Caco-2 (cell line): ENCODE data around the gene AGRN. TPM values are rescaled to one million over a fixed set of nuclear protein-coding genes. Genes with fewer than 3 reads are reported as not detected.

ENCODE experiments used
- BruUV-seq: library from RNA; stranded (reverse); fragments of 400-500 nt; replicated peaks from 2 replicates; lab custom pipeline; 2021; lab: Mats Ljungman, UMichigan
- CTCF ChIA-PET: fragments of 300-600 bp; sonication (Branson Sonifier 250); formaldehyde crosslinking; loops from one replicate; lab custom pipeline; 2022; ENCODE audit warnings: antibody characterized with exemption; lab: Charles Lee
- POLR2A ChIA-PET: fragments of 300-600 bp; sonication (Branson Sonifier 250); formaldehyde crosslinking; loops from one replicate; lab custom pipeline; 2022; ENCODE audit warnings: antibody characterized with exemption; lab: Charles Lee
- DNase-seq, 2 experiments: peaks; one replicate each; pipeline versions ENCODE4 v3.0.0 to v3.0.0-alpha.2; 2020 to 2022
- H3K27me3 ChIP-seq: replicated peaks from 2 replicates; pipeline ENCODE4 v1.6.0; 2011; ENCODE audit warnings: low read length; ENCODE audit not compliant: control insufficient read depth, insufficient read depth
- H3K36me3 ChIP-seq: 2 replicates; pipeline ENCODE4 v1.5.1; 2011; ENCODE audit warnings: low read length; ENCODE audit not compliant: control insufficient read depth, insufficient read depth
- H3K4me1 ChIP-seq: fragments of 250-450 bp; sonication (Bioruptor Pico); 2 replicates; pipeline ENCODE4 v1.5.1; 2020; ENCODE audit warnings: mild to moderate bottlenecking
- H3K4me3 ChIP-seq: 2 replicates; pipeline ENCODE4 v1.5.1; 2011; ENCODE audit warnings: low read depth, mild to moderate bottlenecking, control low read depth, low read length
- H3K9me3 ChIP-seq: fragments of 250-450 bp; sonication (Bioruptor Pico); 2 replicates; pipeline ENCODE4 v1.5.1; 2020; ENCODE audit warnings: mild to moderate bottlenecking, moderate library complexity
- H3K27ac Mint-ChIP-seq: one replicate; pipeline ENCODE4 v1.8.0; 2022; ENCODE audit warnings: mixed read lengths; ENCODE audit not compliant: unreplicated experiment
- H3K27me3 Mint-ChIP-seq: one replicate; pipeline ENCODE4 v1.8.0; 2022; ENCODE audit warnings: mixed read lengths; ENCODE audit not compliant: insufficient read depth, unreplicated experiment
- H3K36me3 Mint-ChIP-seq: one replicate; pipeline ENCODE4 v1.8.0; 2022; ENCODE audit warnings: mild to moderate bottlenecking, mixed read lengths; ENCODE audit not compliant: insufficient read depth, unreplicated experiment
- H3K4me1 Mint-ChIP-seq: one replicate; pipeline ENCODE4 v1.8.0; 2022; ENCODE audit warnings: low read depth, mixed read lengths; ENCODE audit not compliant: unreplicated experiment
- H3K4me3 Mint-ChIP-seq: one replicate; pipeline ENCODE4 v1.8.0; 2022; ENCODE audit warnings: mild to moderate bottlenecking, moderate library complexity, mixed read lengths; ENCODE audit not compliant: unreplicated experiment
- H3K9me3 Mint-ChIP-seq: one replicate; pipeline ENCODE4 v1.8.0; 2022; ENCODE audit warnings: mixed read lengths; ENCODE audit not compliant: unreplicated experiment
- intact Hi-C: fragments of 100-400 bp; cut with micrococcal nuclease; formaldehyde crosslinking; loops from one replicate; pipeline ENCODE4 v1.10.0; 2022; ENCODE audit not compliant: unreplicated experiment
- total RNA-seq: library from RNA; stranded (reverse); gene quantifications from 2 replicates; pipeline ENCODE4 v1.2.3, GENCODE V29; 2022
- TF ChIP-seq, protein P1 (sequence below), 2 experiments: fragments of 200-600 bp in 1 of 2; IDR thresholded peaks; 1 replicate in 1 of 2; 2 replicates in 1 of 2; pipeline versions ENCODE4 v1.5.1 to v1.8.0; 2011 to 2022; ENCODE audit warnings: antibody characterized with exemption in 1 of 2, control low read depth in 1 of 2, inconsistent platforms in 1 of 2, low read depth in 1 of 2, low read length in 1 of 2, mild to moderate bottlenecking in 1 of 2, moderate library complexity in 1 of 2; ENCODE audit not compliant: insufficient read depth in 1 of 2, severe bottlenecking in 1 of 2, unreplicated experiment in 1 of 2

Gene AGRN
- total RNA-seq, 1 experiment from 2014 or later, result 176 TPM

DNA sequence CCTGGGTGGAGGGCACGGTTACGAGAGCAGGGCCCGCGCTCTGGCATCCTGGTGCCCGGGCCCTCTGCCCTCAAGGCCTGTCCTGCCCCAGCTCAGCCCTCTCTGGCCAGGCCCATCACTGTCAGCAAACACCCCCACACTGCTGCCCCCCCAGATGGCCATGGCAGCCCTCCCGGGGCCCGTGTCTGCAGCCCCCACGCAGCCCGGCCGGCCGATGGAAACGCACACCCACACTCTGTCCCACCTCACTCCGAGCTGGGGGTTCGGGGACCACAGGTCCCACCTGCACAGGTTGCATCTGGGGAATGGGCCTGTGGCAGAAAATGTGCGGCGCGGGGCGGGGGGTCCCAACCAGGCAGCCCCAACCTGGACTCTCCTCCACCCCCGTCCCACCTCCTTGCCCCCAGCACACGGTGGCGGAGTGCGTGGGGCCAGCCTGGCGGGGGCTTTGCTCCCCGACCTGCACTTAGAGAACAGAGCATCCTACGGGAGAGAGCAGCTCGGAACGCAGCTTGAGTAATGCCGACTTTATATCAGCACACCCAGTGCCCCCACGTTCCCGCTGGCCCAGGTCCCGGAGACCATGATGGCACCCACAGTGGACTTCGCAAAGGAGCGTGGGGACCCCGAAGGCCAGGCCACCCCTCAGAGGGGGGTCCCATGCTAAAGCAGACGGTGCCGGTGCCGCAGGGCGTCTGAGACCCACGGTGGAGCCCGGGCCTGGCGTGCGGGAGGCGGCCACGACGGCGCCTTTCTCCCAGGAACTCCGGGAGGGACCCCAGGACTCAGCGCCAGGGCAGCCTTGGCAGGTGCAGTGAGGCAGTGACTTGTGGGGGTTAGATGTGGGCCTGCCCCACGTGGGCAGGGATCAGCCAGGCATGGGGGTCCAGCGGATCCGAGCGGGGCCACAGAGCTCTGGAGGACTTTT lies 61.7 kb downstream of the AGRN start:
- TF ChIP-seq, protein P1, sequence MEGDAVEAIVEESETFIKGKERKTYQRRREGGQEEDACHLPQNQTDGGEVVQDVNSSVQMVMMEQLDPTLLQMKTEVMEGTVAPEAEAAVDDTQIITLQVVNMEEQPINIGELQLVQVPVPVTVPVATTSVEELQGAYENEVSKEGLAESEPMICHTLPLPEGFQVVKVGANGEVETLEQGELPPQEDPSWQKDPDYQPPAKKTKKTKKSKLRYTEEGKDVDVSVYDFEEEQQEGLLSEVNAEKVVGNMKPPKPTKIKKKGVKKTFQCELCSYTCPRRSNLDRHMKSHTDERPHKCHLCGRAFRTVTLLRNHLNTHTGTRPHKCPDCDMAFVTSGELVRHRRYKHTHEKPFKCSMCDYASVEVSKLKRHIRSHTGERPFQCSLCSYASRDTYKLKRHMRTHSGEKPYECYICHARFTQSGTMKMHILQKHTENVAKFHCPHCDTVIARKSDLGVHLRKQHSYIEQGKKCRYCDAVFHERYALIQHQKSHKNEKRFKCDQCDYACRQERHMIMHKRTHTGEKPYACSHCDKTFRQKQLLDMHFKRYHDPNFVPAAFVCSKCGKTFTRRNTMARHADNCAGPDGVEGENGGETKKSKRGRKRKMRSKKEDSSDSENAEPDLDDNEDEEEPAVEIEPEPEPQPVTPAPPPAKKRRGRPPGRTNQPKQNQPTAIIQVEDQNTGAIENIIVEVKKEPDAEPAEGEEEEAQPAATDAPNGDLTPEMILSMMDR (IDR thresholded peaks at IDR 0.05; ENCODE audit: insufficient read depth in 1 of 2, low read depth in 1 of 2, low read length in 1 of 2, severe bottlenecking in 1 of 2, unreplicated experiment in 1 of 2), result no peak
- no peak overlapping the region for H3K27ac Mint-ChIP-seq
- no peak for DNase-seq
- no peaks in the 10 kb centered on the region for H3K9me3 ChIP-seq
- H3K4me3 Mint-ChIP-seq, result no peak overlapping the region
- peaks cover 11% of the 10 kb centered on the region for H3K36me3 Mint-ChIP-seq
- H3K4me3 ChIP-seq, result no peak overlapping the region
- intact Hi-C loops, result no loop called here
- ChIA-PET POLR2A (no interaction called here), CTCF (interaction anchor here (0.7 kb wide), 1 partner anchor 143 kb away, joined by 6 read pairs; no protein-coding TSS in a partner anchor)
- H3K27me3 Mint-ChIP-seq, result no peaks in the 10 kb centered on the region
- no peaks in the 10 kb centered on the region for H3K9me3 Mint-ChIP-seq
- no peaks in the 10 kb centered on the region for H3K4me1 Mint-ChIP-seq
- no peaks in the 10 kb centered on the region for H3K27me3 ChIP-seq
- BruUV-seq, result no TSS peak
- 0 out of 2 replicates have a peak, but pooled peaks cover 3% of the 10 kb centered on the region for H3K4me1 ChIP-seq
- no peaks in the 10 kb centered on the region for H3K36me3 ChIP-seq

DNA sequence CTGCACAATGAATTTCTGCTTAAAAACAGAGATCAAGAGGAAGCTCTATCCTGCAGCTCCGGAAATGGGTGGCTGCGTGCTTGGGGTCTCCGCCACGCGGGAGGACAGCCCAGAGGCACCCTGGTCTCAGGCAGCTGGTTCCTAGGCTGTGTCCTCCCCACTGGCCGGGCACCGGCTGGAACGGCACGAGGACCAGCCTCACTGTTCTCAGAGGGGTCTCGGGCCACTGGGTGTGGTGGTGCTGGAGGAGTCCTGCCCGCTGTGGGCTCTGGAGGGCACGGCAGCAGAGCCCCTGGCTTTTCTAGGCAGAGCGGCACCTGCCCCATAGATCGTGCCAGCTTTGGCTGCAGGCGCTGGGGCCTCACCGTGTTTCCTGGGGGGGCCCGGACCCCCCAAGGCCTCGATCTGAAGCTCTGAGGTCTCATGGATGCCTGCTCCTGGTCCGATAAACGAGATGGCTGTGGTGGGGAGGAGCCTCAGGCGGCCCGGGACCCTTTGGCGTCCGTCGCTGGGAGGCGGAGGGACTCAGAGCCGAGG lies 62.4 kb downstream of the AGRN start:
- POLR2A ChIA-PET, result no interaction called here
- no peak overlapping the region for H3K27ac Mint-ChIP-seq
- no peak overlapping the region for H3K4me3 ChIP-seq
- H3K27me3 Mint-ChIP-seq, result no peaks in the 10 kb centered on the region
- peaks cover 11% of the 10 kb centered on the region for H3K36me3 Mint-ChIP-seq
- no peaks in the 10 kb centered on the region for H3K4me1 Mint-ChIP-seq
- BruUV-seq, result no TSS peak
- no peaks in the 10 kb centered on the region for H3K36me3 ChIP-seq
- H3K4me3 Mint-ChIP-seq, result no peak overlapping the region
- H3K9me3 ChIP-seq, result no peaks in the 10 kb centered on the region
- no peaks in the 10 kb centered on the region for H3K27me3 ChIP-seq
- TF ChIP-seq, protein P1 (IDR thresholded peaks at IDR 0.05; ENCODE audit: insufficient read depth in 1 of 2, low read depth in 1 of 2, low read length in 1 of 2, severe bottlenecking in 1 of 2, unreplicated experiment in 1 of 2), result no peak
- intact Hi-C loops, result no loop called here
- 0 out of 2 replicates have a peak, but pooled peaks cover 3% of the 10 kb centered on the region for H3K4me1 ChIP-seq
- no peaks in the 10 kb centered on the region for H3K9me3 Mint-ChIP-seq
- CTCF ChIA-PET, result no interaction called here
- peak in 1 of 2 experiments; percentile 21 for DNase-seq

DNA sequence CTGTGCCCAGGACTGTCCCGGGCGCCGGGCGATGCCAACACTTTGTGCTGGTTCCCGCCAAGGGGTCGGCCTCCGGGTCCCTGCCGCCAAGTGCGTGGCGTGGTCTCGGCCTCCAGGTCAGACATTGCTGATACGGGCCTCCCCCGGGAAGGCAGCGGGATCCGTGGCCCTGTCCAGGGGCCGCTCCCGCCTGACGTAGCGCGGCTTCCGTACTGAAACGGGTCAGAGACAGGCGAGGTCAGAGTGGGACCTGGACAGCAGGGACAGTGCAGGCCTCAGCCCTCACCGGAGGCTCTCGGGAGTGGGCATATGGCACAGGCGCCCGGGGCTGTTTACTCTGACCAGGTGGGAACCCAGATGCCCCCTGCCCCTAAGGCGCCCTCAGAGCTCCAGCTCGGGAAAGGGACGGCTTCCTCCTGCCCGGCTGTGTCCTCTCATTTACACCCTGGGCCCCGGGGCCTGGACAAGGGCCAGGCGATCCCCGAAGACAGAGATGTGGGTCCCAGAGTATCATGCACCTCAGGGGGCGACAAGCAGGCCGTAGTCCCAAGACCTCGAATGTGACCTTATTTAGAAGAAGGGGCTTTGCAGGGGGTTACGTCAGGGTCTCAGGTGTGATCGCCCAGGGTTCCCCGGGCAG lies 63.0 kb downstream of the AGRN start:
- no peaks in the 10 kb centered on the region for H3K4me1 Mint-ChIP-seq
- BruUV-seq, result no TSS peak

More for the DNA sequence above, 63.0 kb downstream of the AGRN start:
- intact Hi-C loops, result no loop called here
- CTCF ChIA-PET, result no interaction called here
- Histone ChIP-seq H3K36me3 (no peaks in the 10 kb centered on the region), H3K4me3 (no peak overlapping the region), H3K4me1 (0 out of 2 replicates have a peak, but pooled peaks cover 3% of the 10 kb centered on the region), H3K27me3 (no peaks in the 10 kb centered on the region), H3K9me3 (no peaks in the 10 kb centered on the region)
- H3K27ac Mint-ChIP-seq, result no peak overlapping the region
- POLR2A ChIA-PET, result interaction anchor here (0.5 kb wide), 1 partner anchor 191 kb away, joined by 6 read pairs; no protein-coding TSS in a partner anchor
- H3K4me3 Mint-ChIP-seq, result no peak overlapping the region
- DNase-seq, result peak in 1 of 2 experiments; percentile 22
- no peaks in the 10 kb centered on the region for H3K9me3 Mint-ChIP-seq
- no peaks in the 10 kb centered on the region for H3K27me3 Mint-ChIP-seq
- peaks cover 11% of the 10 kb centered on the region for H3K36me3 Mint-ChIP-seq
- TF ChIP-seq, protein P1 (IDR thresholded peaks at IDR 0.05; ENCODE audit: insufficient read depth in 1 of 2, low read depth in 1 of 2, low read length in 1 of 2, severe bottlenecking in 1 of 2, unreplicated experiment in 1 of 2), result no peak
